ENCODE results near the gene ENKUR. TPM values are rescaled to one million over a fixed set of nuclear protein-coding genes. Genes with fewer than 3 reads are reported as not detected.

The ENKUR gene
- total RNA-seq, 1 experiment from 2014 or later: 0.32 TPM

- CTCF ChIA-PET: no interaction called here
Measured at GRCh38 chr10:25052012-25052411, 36.1 kb upstream of the ENKUR start.

GRCh38 chr10:25050402-25050801 lies 34.4 kb upstream of the ENKUR start:
- no peaks in the 10 kb centered on the region for H3K9me3 ChIP-seq (ENCODE audit: control insufficient read depth in 1 of 2, insufficient read depth in 1 of 2, low read depth in 1 of 2, low read length in 2 of 2)
- ChIA-PET CTCF (no interaction called here), POLR2A (no interaction called here), RAD21 (ENCODE audit: low non-redundant PET in 1 of 2, low total read pairs in 2 of 2, uncharacterized antibody in 2 of 2, unreplicated experiment in 2 of 2) (no interaction called here)
- H3K79me2 ChIP-seq (ENCODE audit: insufficient read depth, low read length): no peaks in the 10 kb centered on the region
- H3K36me3 ChIP-seq (ENCODE audit: control insufficient read depth in 1 of 2, insufficient read depth in 2 of 2, low read length in 2 of 2): no peaks in the 10 kb centered on the region
- no peaks in the 10 kb centered on the region for H4K20me1 ChIP-seq (ENCODE audit: insufficient read depth)
- no peak for ATAC-seq
- no peaks in the 10 kb centered on the region for H3K9me2 ChIP-seq (ENCODE audit: insufficient read depth)
- H3K4me3 ChIP-seq (replicated peaks in 1 of 2; ENCODE audit: low read depth in 1 of 2, low read length in 2 of 2): no peak overlapping the region
- no peak overlapping the region for H3K27ac ChIP-seq (ENCODE audit: low read depth, low read length)
- no peak overlapping the region for H2AFZ ChIP-seq (ENCODE audit: low read depth, low read length, poor library complexity, severe bottlenecking)
- no peaks in the 10 kb centered on the region for H3K27me3 ChIP-seq (ENCODE audit: insufficient read depth, low read length)
- no TSS peak for BruUV-seq (replicated peaks)
- no peaks in the 10 kb centered on the region for H3K4me1 ChIP-seq (ENCODE audit: control insufficient read depth in 1 of 2, insufficient read depth in 2 of 2, low read length in 2 of 2)
- no peak overlapping the region for H3K4me2 ChIP-seq (ENCODE audit: low read length)
- H3K9ac ChIP-seq (ENCODE audit: low read length): no peak overlapping the region
- no peak for DNase-seq (ENCODE audit: low read depth, low spot score)
- intact Hi-C loops (cut with micrococcal nuclease): no loop called here
- TF ChIP-seq EZH2 (IDR thresholded peaks at IDR 0.05) (no peak), YY1 (IDR thresholded peaks at IDR 0.05; ENCODE audit: extremely low read depth, insufficient replicate concordance, low read depth, low read length) (no peak), ELF1 (IDR thresholded peaks at IDR 0.05; ENCODE audit: borderline replicate concordance, low read depth) (no peak), CEBPB (IDR thresholded peaks at IDR 0.05; ENCODE audit: low read depth) (no peak), SP1 (IDR thresholded peaks at IDR 0.05; ENCODE audit: low read depth) (no peak), SIN3A (IDR thresholded peaks at IDR 0.05; ENCODE audit: low read depth) (no peak), ZBTB33 (IDR thresholded peaks at IDR 0.05; ENCODE audit: extremely low read depth, insufficient replicate concordance, low read length) (no peak), POLR2A (IDR thresholded peaks at IDR 0.05; ENCODE audit: borderline replicate concordance, extremely low read depth, insufficient read depth, insufficient read length) (no peak), REST (IDR thresholded peaks at IDR 0.05; ENCODE audit: low read depth) (no peak), CBX3 (IDR thresholded peaks at IDR 0.05; ENCODE audit: low read depth) (no peak), ZNF274 (IDR thresholded peaks at IDR 0.05; ENCODE audit: low read depth, low read length) (no peak), JUND (IDR thresholded peaks at IDR 0.05) (no peak), POLR2AphosphoS5 (IDR thresholded peaks at IDR 0.05; ENCODE audit: low read depth, low read length) (no peak), MAX (IDR thresholded peaks at IDR 0.05) (no peak)

More at GRCh38 chr10:25052012-25052411, 36.1 kb upstream of the ENKUR start:
- no peaks in the 10 kb centered on the region for H3K36me3 ChIP-seq (ENCODE audit: control insufficient read depth in 1 of 2, insufficient read depth in 2 of 2, low read length in 2 of 2)
- intact Hi-C loops (cut with micrococcal nuclease): no loop called here
- H4K20me1 ChIP-seq (ENCODE audit: insufficient read depth): no peaks in the 10 kb centered on the region
- H3K9ac ChIP-seq (ENCODE audit: low read length): no peak overlapping the region
- ChIA-PET POLR2A (no interaction called here), RAD21 (ENCODE audit: low non-redundant PET in 1 of 2, low total read pairs in 2 of 2, uncharacterized antibody in 2 of 2, unreplicated experiment in 2 of 2) (no interaction called here)
- DNase-seq (ENCODE audit: low read depth, low spot score) (no peak), ATAC-seq (no peak)
- TF ChIP-seq SIN3A (IDR thresholded peaks at IDR 0.05; ENCODE audit: low read depth) (no peak), EZH2 (IDR thresholded peaks at IDR 0.05) (no peak), ELF1 (IDR thresholded peaks at IDR 0.05; ENCODE audit: borderline replicate concordance, low read depth) (no peak), ZFX (IDR thresholded peaks at IDR 0.05) (no peak), EZH2phosphoT487 (IDR thresholded peaks at IDR 0.05; ENCODE audit: borderline replicate concordance) (no peak), JUND (IDR thresholded peaks at IDR 0.05) (no peak), CBX3 (IDR thresholded peaks at IDR 0.05; ENCODE audit: low read depth) (no peak), CEBPB (IDR thresholded peaks at IDR 0.05; ENCODE audit: low read depth) (no peak), RAD21 (IDR thresholded peaks at IDR 0.05; ENCODE audit: low read depth) (no peak)
- no peaks in the 10 kb centered on the region for H3K4me1 ChIP-seq (ENCODE audit: control insufficient read depth in 1 of 2, insufficient read depth in 2 of 2, low read length in 2 of 2)
- H3K4me2 ChIP-seq (ENCODE audit: low read length): no peak overlapping the region
- no peaks in the 10 kb centered on the region for H3K9me2 ChIP-seq (ENCODE audit: insufficient read depth)
- no peaks in the 10 kb centered on the region for H3K79me2 ChIP-seq (ENCODE audit: insufficient read depth, low read length)
- H3K27me3 ChIP-seq (ENCODE audit: insufficient read depth, low read length): no peaks in the 10 kb centered on the region
- BruUV-seq (replicated peaks): no TSS peak
- no peak overlapping the region for H3K27ac ChIP-seq (ENCODE audit: low read depth, low read length)
- no peaks in the 10 kb centered on the region for H3K9me3 ChIP-seq (ENCODE audit: control insufficient read depth in 1 of 2, insufficient read depth in 1 of 2, low read depth in 1 of 2, low read length in 2 of 2)
- H3K4me3 ChIP-seq (replicated peaks in 1 of 2; ENCODE audit: low read depth in 1 of 2, low read length in 2 of 2): no peak overlapping the region
- no peak overlapping the region for H2AFZ ChIP-seq (ENCODE audit: low read depth, low read length, poor library complexity, severe bottlenecking)

Data from HCT116 (cell line).